H1 (cell line): Measurements from ENCODE around the gene PYGB.

ENCODE experiments used
- CBX5 ChIP-seq: fragments of 300-800, 300-1000 bp; sonication (generic); IDR thresholded peaks from 2 replicates; pipeline ENCODE4 v1.7.1; 2016; ENCODE audit warnings: antibody characterized with exemption, low read length, low read depth
- CTCF ChIP-seq, 3 experiments: IDR thresholded peaks; 1 replicate in 2 of 3; 2 replicates in 1 of 3; pipeline versions ENCODE4 v1.5.1 to v1.6.1; 2011; ENCODE audit warnings: low read length in 3 of 3, mild to moderate bottlenecking in 3 of 3, inconsistent platforms in 2 of 3, low read depth in 1 of 3, moderate library complexity in 1 of 3; ENCODE audit not compliant: insufficient read depth in 1 of 3; ENCODE audit errors: control extremely low read depth in 1 of 3
- ZNF274 ChIP-seq: IDR thresholded peaks from 2 replicates; pipeline ENCODE4 v1.7.0; 2012; ENCODE audit warnings: low read length, borderline replicate concordance; ENCODE audit errors: extremely low read depth

GRCh38 chr20:25248786-25249172 is 894 bp downstream of the PYGB start:
- TF ChIP-seq CBX5, result no peak
- TF ChIP-seq ZNF274, result no peak
- TF ChIP-seq CTCF (IDR thresholded peaks at IDR 0.05; ENCODE audit: control extremely low read depth in 1 of 3, insufficient read depth in 1 of 3, low read depth in 1 of 3, low read length in 3 of 3), result no peak
